Stimulated activated CD8-positive, alpha-beta memory T cell treated with anti-CD3 and anti-CD28 coated beads, Interleukin-7, amount 100 ng/mL, for 4 hours (primary cell): ENCODE results near the gene EFCAB9.
"Not testable (repeated sequence)": the region's sequence is repeated elsewhere in the genome, so short reads cannot be mapped to it uniquely, and the experiment has no call there.

Source experiments
- DNase-seq, 2 donors: peaks; one replicate each; pipeline ENCODE4 v3.0.0-alpha.2; 2020; ENCODE audit warnings: low read depth in 2 of 2

Gene EFCAB9

DNA sequence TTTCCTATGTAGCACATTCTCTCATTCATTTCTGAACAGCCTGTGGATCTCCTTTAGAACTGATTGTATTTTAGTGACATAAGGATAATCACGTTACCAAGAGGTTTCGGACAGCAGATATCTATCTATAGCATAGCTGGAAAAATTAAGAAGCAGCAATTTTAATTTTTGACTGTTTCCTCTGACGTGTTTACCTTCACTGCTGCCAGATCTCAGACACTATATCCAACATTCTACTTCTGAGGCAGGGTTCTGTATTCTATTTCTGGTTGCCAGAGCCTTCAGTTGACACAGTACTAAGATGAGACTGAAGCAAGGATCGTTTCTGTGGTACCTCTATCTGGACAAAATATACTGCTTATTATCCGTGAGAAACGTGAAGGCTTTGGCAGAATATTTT is at the start of gene EFCAB9:
EFCAB9 (plus strand) TSS at position 301 of the 400 bp plus-strand sequence; CDS start at position 302, 1 bp downstream.
- DNase-seq: no peak

DNA sequence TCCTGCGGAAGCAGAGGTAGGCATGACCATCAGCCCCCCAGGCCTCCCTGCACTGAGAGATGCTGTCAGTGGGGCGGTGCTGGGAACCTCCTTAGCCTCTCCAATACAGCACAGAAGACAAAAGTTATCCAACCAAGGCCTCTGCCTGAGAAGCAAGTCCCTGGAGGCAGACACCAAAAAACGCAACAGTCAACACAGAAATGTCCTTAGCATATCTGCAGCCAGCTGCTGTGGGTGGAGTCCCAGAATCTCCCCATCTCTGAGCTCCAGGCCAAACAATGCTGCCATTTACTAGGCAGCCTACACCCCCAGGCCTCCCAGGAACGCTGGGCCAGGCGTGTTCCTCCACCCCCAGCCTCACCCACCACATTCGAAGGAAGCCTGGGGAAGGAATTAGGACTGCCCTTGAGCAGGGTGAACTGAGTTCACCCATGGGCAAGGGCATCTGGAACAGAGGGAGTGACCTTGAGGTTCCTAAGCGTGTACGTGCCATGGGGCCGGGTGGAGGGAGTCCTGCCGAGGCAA is 49.6 kb upstream of the EFCAB9 start:
- no peak for DNase-seq

DNA sequence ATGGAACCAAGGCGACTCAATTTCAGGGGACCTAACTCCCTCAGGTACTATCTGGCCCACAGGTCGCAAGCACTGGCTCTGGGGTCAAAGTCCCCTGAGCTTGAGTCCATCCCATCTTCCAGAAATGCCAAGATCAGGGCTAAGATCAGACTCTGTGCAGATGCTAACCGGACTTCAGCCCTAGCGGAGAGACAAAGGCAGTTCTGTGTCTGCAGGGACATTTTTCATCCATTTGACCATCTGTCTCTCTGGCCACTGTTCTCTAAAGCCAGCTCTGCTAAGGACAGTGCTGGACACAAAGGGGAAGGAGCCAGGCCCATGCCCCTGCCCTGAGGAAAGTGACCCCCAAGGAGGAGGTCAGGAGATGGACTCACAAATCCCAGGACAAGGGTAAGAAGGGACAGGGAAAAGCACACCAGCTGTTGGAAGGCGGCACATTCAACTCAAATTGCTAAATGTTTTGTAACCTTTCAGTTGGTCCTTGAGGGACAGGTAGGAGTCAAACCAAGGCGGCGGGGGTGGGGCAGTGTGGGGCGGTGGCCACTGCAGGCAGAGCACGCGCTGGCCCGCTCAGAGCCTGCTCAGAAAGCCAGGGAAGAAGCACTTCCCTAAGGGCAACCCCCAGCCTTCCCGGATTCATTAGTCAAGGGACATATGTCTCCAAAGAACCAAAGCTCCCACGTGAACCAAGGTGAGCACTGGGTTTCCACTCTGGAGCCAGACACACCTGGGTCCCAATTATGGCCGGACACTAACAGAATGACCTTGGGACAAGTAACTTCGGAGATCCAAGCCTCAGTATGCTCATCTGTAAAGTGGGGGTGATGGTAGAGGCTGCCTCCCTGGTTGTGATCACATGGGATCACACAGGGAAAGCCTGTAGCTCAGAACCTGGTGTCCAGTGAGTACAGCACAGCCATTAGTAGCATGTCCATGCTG is 48.8 kb upstream of the EFCAB9 start:
- no peak for DNase-seq

DNA sequence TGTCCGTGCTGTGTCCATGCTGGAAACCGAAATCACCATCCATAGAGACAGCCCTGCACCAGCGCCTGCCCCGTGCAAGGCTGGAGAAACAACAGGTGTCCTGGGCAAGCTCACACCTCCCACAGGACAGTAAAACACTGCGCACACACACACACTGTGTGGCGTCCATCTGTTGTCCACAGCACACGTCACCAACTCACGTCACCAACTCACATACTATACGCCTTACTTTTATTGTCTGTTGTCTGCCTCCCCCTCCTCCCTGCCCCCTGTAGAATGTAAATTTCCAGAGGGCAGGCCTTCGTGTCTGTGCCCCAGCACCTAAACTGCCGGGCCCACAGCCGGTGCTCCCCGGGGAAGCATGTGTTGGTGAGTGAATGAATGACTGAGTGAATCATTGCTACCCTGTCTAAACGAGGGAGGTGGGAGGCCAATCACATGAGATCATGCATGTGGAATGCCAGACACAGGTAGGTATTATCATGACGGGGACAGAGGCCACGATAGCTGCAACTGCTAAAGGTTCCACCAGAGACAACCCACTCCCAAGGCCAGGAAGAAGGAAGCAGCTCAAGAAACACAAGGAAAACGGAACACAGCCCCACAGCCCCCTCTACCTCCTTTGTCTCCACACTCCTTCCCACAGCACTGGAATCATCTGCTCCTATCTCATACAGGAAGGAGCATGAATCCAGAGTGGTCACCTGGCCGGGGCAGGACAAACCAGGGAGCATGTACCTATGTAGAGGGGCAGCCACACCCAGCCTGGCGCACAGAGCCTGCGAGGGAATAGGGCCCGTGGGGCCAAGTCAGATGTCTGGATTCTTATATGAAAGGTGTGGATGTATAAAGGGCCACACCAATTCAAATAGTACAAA is 47.9 kb upstream of the EFCAB9 start:
- no peak for DNase-seq

DNA sequence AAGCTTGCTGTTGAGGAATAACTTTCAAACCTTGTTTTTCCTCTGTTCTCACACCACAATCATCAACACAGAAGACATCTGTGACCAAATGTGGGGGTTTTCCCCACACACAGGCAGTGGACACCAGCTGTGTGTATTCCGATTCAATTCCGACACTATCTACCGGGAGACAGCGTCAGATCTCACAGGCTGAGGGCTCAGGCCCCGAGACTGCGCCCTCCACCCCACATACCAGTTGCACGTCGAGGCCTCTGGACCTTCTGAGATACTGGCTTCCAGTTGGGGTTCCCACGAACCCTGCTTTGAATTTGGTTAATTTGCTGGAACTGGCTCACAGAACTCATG is 47.3 kb upstream of the EFCAB9 start:
- DNase-seq: no peak

DNA sequence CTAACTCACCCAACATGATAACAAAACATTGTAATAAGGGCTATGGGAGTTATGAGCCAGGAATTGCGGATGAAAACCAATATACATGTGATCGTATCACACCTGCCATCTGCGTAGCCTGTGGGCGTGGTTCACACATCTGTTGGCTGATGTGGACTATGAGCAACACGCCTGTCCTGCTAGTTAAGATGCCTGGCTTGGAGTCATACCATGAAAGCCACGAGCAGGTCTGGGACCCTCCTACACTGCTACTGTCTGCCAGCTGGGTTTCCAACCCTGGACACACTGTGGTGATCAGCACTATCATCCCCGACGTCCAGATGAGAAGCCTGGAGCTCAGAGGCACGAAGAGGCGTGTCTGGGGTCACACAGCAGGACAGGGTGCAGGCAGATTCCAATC is 46.1 kb upstream of the EFCAB9 start:
- no peak for DNase-seq

DNA sequence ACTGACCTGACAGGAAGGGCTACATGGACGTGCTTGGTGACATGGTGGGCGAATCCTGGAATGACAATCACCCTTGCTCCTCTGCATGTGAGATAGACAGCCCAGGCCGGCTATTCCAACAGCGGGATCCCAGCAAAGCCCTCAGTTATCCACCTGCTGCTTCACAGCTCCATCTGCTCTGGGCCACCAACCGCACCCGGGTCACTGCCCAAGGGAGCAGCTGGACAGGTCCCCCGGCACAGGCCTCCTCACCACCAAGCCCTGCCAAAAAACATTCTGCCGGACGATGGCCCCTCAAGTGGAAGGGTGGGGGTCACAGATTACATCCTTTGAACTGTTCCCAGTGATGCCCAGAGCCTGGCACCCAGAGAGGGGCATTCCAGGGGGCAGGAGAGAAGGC is 45.6 kb upstream of the EFCAB9 start:
- DNase-seq: no peak

DNA sequence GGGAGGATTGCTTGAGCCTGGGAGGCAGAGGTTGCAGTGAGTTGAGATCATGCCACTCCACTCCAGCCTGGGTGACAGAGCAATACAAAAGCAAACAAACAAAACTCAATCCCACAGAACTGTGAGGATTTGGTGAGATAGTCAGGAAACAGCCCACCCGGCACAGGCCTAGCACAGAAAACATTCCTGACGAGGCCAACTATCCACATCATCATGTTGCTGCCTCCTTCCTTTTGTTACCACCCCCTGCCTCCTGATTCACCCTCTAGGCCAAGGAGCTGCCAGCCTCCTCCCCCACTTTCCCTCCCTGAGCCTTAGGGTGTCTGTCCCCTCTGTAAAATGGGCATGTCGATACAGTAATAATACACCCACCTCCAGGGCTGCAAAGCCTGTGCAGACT is 44.9 kb upstream of the EFCAB9 start:
- no peak for DNase-seq

DNA sequence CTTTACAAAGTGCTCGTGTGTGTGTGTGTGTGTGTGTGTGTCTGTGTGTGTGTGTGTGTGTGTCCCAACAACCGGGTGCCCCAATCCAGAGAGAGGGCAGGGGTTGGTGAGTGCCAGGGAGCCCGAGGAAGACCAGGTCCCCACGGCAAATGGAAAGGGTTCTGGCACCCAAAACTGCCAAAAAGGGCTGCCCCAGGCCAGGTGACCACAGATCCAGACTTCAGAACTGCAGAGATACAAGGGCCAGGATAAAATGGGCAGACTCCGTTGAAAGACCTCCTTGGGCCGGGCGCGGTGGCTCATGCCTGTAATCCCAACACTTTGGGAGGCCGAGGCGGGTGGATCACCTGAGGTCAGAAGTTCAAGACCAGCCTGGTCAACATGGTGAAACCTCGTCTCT is 44.5 kb upstream of the EFCAB9 start:
- DNase-seq: not testable (repeated sequence)

DNA sequence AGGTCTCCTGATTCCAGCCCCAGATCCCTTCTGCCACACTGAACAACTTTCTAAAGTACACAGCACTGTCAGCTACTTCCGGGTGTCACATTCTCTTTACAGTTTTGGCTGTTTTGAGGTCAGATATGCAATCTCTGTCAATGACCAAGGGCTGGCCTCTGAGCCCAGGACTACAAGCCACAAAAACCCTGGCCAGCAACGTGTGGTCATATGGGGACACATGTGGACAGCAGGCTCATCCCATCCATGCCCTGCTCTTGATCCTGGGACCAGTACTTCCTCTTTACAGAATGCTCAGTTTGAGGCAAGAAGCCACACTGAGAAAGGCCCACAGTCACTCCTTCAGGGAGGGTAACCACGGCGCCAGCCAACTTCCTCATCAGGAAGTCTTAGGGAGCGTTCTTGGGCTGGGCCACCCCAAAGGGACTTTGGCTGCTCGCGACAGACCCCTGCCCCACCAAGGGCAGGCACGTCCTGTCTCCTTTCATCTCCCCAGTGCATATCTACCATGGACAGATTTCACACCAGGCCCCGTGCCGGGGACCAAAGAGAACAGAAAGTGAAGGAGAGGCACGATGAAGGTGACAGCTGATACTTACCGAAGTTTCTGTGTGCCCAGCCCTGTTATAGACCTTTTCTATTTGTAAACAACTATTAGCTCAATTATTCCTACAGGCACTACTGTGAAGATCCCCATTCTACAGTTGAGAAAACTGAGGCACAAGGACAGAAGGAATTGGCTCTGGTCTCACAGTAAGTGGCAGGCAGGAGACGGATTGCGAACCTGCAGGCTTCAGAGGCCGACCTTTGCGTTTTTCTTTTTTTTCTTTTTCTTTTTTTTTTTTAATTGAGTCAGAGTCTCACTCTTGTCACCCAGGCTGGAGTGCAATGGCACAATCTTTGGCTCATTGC is 43.2 kb upstream of the EFCAB9 start:
- no peak for DNase-seq

DNA sequence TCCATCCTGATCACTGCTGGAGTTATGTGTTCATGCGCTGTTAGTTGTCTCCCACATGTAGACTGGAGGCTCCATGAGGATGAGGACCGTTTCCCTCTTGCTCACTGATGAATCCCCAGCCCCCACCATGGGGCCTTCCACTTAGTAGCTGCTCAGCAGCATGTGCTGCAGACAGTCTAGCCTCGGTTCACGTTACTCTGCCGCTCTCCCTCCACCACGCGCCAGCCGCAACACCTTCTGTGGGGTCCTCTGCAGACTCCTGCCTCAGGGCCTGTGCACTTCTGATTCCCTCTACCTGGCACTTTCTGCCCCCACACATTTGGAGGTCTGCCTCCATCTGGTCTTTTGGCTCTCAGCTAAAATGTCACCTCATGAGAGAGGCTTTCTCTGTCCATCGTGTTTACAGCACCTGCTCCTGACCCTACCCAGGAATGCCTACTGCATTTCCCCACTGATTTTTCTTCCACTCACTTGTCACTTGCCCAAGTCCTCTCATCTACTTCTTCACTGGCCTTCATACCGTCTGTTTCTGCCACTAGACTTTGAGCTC is 42.2 kb upstream of the EFCAB9 start:
- no peak for DNase-seq

DNA sequence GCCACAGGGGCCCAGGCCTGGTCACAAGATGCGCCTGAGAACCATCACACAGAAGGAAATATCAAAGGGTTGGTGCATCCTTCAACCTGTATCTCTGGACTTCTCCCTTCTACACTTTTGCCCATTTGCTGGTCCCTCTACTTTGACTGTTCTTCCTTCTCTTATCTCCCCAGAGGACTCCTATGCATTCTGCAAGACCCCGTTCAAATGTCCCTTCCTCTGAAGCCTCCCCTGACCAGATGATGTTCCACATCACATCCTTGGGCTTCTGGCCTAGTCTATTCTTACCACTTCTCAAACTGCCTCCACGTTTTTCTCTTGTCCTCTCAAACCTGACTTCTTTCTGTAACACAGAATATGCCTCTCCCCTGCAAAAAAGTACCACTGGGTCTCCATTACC is 40.3 kb upstream of the EFCAB9 start:
- no peak for DNase-seq

DNA sequence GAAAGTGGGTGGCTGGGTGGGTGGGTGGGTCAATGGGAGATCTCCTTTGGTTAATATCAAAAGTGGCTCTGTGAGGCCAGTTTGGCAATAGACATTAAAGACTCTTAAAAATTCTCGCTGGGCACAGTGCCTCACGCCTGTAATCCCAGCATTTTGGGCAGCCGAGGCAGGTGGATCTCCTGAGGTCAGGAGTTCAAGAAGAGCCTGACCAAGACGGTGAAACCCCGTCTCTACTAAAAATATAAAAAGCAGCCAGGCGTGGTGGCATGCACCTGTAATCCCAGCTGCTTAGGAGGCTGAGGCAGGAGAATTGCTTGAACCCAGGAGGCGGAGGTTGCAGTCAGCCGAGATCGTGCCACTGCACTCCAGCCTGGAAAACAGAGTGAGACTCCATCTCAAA is 38.9 kb upstream of the EFCAB9 start:
- not testable (repeated sequence) for DNase-seq

DNA sequence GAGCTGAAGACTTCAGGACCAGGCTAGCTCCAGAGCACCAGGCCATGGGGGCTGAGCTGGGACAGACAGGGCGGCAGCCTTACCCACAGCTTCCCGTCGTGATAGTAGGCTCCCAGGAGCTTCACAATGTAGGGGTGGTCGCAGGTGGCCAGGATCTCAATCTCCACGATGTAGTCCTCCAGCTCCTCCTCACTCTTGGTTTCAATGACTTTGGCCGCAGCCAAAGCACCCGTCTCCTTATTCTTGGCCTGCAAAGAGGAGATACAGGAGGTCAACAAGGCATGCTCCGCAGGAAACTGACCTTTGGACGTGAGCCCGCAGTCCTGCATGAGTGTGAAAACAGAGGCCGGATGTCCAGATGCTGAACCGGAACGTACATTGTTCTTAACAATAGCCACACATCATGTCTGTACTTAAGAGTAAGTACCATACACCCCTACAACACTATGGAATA is 37.4 kb upstream of the EFCAB9 start:
- no peak for DNase-seq

DNA sequence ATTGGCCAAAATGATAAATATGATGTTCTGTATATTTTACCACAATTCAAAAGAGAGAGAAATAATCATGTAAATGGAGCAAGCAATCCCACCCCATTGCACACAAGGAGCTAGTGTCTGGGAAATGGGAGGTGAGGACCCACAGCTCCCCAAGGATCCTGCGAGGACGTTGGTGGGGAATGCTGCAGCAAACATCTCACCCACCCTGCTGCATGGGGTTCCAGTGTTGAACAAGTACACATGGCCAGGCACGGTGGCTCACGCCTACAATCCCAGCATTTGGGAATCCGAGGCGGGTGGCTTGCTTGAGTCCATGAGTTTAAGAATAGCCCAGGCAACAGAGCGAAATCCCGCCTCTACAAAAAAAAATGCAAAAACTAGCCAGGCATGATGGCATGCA is 35.0 kb upstream of the EFCAB9 start:
- DNase-seq: no peak

DNA sequence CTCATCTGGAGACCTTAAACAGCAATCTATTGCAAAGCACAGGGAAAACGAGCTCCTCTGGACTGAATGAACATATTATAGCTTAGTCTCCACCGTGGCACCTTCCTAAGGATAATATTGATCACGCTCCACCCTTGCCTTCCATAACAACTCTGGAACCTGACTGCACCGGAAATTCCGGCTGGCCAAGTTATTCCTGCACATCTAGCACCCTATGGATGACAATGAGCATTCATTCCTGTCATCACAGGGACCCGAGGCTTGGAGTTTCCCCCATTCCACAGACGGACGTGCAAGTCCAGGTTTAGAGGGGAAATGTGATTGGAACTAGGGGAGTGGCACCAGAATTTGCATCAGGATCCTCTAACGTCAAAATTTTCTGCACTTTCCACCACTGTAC is 33.5 kb upstream of the EFCAB9 start:
- no peak for DNase-seq

DNA sequence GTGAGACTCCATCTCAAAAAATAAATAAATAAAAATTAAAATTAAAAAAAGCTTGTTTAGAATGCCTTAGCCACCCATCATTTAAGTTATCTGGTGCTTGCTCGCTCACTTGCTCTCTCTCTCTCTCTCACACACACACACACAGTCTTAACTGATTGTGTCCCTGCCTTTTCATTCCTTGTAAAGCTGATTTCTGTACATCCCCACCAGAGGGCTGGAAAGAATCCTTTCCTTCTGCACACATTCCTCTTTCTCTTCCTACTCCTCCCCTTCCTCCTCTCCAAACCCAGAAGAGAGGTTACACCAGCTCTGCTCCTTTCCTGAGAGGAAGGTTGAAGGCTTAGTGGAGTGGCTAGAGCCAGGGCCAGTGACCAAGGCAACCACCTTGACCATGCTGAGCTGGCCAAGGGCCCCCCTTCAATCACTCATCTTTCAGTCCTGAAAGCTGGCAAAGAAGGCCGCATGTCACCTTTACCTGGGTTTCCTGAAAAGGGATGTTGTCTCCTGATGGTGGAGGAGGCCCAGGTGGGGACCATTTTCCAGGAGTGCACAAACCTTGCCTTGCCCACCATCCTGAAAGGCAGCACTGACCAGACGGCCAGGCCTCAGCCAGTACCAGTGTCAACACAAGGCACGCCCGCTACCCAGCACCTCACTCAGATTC is 31.5 kb upstream of the EFCAB9 start:
- no peak for DNase-seq

DNA sequence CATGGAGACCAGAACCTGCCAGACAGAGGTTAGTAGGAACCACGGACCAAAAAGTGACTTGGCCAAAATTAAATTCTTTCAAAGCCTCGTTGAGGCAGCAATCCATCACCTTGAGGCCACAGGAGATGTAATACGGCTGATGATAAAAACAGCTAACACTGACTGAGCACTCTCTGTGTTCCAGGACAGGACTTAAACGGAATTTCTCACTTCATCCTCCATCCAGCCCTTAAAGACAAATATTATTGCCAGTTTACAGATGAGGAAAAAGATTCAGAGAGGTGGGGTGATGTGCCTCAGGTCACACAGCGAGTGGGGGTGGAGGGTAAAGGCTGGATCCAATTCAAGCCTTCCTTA is 31.0 kb upstream of the EFCAB9 start:
- DNase-seq: no peak

DNA sequence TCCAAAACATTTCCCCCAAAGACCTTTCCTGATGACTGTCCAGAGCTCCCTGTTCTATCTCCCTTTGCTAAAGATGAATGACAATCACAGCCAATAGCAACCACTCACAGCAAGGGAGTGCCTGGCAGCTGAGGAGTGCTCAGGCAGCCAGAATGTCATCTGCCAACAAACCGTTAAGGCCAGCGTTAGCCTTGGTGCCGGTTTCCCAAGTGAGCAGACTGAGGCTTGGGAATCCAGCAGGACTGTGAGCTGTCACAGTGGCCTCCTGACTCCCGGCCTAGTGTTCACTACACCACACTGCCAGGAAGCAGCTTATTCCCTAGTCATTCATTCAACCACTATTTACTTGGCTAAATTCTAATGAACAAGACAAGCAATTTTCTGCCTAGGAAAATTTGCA is 30.6 kb upstream of the EFCAB9 start:
- DNase-seq: no peak

DNA sequence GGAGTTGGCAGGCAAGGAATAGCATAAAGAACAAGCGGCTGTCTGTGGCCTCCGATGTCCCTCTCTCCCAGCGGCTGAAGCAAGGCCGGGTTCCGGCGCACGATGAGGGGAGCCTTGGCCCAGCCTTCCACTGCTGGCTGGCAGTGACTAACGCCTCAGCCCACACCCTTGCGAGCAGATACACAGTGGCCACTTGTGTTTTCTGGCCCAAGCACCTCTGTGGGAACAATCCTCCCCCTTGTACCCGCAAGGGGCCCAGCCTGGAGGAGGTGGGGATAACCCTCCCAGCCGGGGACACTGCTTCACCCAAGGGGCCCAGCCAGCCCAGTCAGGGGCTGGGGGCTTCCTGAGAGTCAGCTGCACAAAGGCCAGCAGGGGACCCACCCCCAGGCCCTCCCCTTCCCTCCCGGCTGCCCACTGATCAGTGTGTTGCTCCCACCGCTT is 29.2 kb upstream of the EFCAB9 start:
- no peak for DNase-seq

DNA sequence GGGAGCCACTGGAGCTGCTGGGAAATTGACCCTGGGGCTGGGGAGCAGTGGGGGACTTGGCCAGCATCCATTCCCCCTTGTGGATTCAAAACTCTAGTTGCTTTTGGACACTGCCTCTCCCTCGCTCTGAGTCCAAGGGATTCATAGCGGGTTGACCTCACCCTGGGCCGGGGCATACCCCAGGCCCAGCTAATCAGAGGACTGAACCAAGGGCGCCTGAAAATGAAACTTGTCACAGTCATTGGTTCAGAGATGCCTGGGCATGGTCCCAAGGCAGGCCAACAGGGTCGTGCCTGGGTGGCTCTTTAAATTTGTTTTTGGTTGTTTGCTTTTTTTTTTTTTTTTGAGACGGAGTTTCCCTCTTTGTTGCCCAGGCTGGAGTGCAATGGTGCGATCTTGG is 28.5 kb upstream of the EFCAB9 start:
- DNase-seq: no peak
